Lower leg skin (tissue), 4 donors: ENCODE data around the gene ATPAF1. TPM values are rescaled to one million over a fixed set of nuclear protein-coding genes. Genes with fewer than 3 reads are reported as not detected.
"Not testable (repeated sequence)": the region's sequence is repeated elsewhere in the genome, so short reads cannot be mapped to it uniquely, and the experiment has no call there.

Source experiments
- DNase-seq, 2 donors: peaks; one replicate each; pipeline ENCODE4 v3.0.0-alpha.2; 2019; ENCODE audit warnings: low spot score in 2 of 2
- H3K4me3 ChIP-seq: fragments of 200-600 bp; sonication (generic); 2 replicates; pipeline ENCODE4 v1.5.1; 2017; ENCODE audit warnings: mild to moderate bottlenecking, low read depth; ENCODE audit not compliant: poor library complexity, severe bottlenecking
- CTCF ChIP-seq, 3 donors: fragments of 450-650 bp; IDR thresholded peaks; one replicate each; pipeline ENCODE4 v1.5.1; 2016; ENCODE audit warnings: antibody characterized with exemption in 3 of 3, mild to moderate bottlenecking in 3 of 3, moderate library complexity in 2 of 3
- POLR2A ChIP-seq, 2 donors: fragments of 450-650 bp; IDR thresholded peaks; one replicate each; pipeline ENCODE4 v1.6.1; 2016 to 2017; ENCODE audit warnings: antibody characterized with exemption in 2 of 2, mild to moderate bottlenecking in 1 of 2, moderate library complexity in 1 of 2
- WGBS, 2 donors: methylation state at CpG; one replicate each; pipeline ENCODE4 v1.1.5; 2018; 5-methylcytosine and 5-hydroxymethylcytosine counted together
- intact Hi-C: fragments of 100-400 bp; cut with DNase I; formaldehyde crosslinking; loops from one replicate; pipeline ENCODE4 v1.15.0; 2023; ENCODE audit warnings: low total_unique reads
- total RNA-seq, 4 donors: library from RNA; depleted of rRNA; stranded (reverse); fragments of >200 nt; gene quantifications; one replicate each; pipeline ENCODE4 v1.1.0, GENCODE V29; 2016

ATPAF1 gene
- total RNA-seq, 4 donors from 2014 or later = 20.4 to 33.7 (median 29.9) TPM

GRCh38 chr1:46652321-46653100 lies 15.7 kb downstream of the ATPAF1 start:
- WGBS, 2 donors = 57 to 66% methylated on average over 6 of the region's 6 CpGs
- H3K4me3 ChIP-seq = no peak overlapping the region
- TF ChIP-seq POLR2A (IDR thresholded peaks at IDR 0.05) (no peak), CTCF (IDR thresholded peaks at IDR 0.05) (no peak)
- intact Hi-C loops = no loop called here
- DNase-seq = no peak

GRCh38 chr1:46651152-46651551 lies 17.0 kb downstream of the ATPAF1 start:
- DNase-seq, intact Hi-C loops, H3K4me3 ChIP-seq: not testable (repeated sequence)
- 93 to 100% methylated on average over 2 to 3 of the region's 3 CpGs for WGBS, 2 donors

- TF ChIP-seq POLR2A (IDR thresholded peaks at IDR 0.05) = no peak
- no peak for TF ChIP-seq CTCF (IDR thresholded peaks at IDR 0.05)
- 96 to 98% methylated on average over 3 of the region's 3 CpGs for WGBS, 2 donors
These were observed 17.7 kb downstream of the ATPAF1 start for GRCh38 chr1:46650491-46650890.

DNA sequence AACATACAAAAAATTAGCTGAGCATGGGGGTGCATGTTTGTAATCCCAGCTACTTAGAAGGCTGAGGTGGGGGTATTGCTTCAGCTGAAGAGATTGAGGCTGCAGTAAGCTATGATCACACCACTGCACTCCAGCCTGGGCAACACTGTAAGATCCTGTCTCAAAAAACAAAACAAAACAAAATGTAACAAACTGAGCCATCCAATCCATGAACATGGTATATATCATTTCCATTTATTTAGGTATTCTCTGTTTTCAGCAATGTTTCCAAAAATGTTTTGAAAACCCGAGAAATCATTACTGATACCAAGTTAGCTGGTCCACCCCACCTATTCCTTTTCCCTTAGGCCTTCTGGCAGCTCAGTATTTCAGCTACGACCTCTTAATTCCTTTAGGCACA lies 18.4 kb downstream of the ATPAF1 start:
- intact Hi-C loops = no loop called here
- H3K4me3 ChIP-seq = no peak overlapping the region
- DNase-seq = no peak
- TF ChIP-seq CTCF (IDR thresholded peaks at IDR 0.05) (no peak), POLR2A (IDR thresholded peaks at IDR 0.05) (no peak)
- 87 to 93% methylated on average over 2 of the region's 2 CpGs for WGBS, 2 donors

More at GRCh38 chr1:46650491-46650890, 17.7 kb downstream of the ATPAF1 start:
- no peak overlapping the region for H3K4me3 ChIP-seq
- no peak for DNase-seq
- intact Hi-C loops = no loop called here

GRCh38 chr1:46647611-46648010 lies 20.6 kb downstream of the ATPAF1 start:
- TF ChIP-seq CTCF (IDR thresholded peaks at IDR 0.05) (no peak), POLR2A (IDR thresholded peaks at IDR 0.05) (no peak)
- WGBS, 2 donors = 99% methylated on average over 3 of the region's 3 CpGs
- intact Hi-C loops = no loop called here
- no peak overlapping the region for H3K4me3 ChIP-seq
- no peak for DNase-seq

DNA sequence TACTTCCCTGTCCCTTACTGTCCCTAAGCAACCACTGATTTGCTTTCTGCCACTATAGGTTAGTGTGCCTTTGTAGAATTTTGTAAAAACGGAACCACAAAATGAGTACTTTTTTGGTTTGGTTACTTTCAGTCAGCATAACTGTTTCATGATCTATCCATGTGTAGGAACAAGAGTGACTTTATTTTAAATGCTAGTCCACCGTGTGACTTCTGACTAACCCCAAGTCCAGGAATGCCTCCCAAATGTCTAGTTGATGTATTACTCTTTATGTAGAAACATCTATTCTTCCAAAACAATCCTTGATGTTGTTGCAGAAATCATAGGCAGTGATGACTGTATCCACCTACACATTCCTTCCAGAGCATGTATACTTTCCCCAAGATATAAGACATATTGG lies 21.3 kb downstream of the ATPAF1 start:
- WGBS, 2 donors = 94 to 96% methylated on average over 2 of the region's 2 CpGs
- no peak for TF ChIP-seq CTCF (IDR thresholded peaks at IDR 0.05)
- TF ChIP-seq POLR2A (IDR thresholded peaks at IDR 0.05) = no peak
- H3K4me3 ChIP-seq = no peak overlapping the region
- DNase-seq = no peak
- intact Hi-C loops = no loop called here
